GM15510 (cell line): ENCODE results near the gene FCHSD1.

Experiments
- POLR2A ChIP-seq: IDR thresholded peaks from 3 replicates; pipeline ENCODE4 v1.6.1; 2011; ENCODE audit warnings: borderline replicate concordance; ENCODE audit not compliant: insufficient read length; ENCODE audit errors: extremely low read depth

The FCHSD1 gene

DNA sequence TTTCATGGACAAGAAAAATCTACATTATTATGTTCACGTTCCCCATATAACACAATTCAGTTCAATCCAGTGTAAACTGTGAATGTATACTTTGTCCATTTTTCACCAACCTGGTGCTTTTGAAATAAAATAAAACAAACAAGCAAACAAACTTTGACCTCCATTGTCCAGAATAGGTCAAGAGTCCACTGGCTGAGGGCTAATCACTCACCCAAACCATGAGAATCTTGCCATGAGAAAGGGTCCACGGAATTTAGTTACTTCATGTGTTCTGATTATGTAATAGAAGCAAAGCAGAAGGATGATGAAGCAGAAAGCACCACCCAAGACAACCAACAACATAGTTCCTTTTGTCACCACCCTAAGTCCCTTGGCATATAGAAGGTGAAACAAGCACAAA lies 61.1 kb downstream of the FCHSD1 start:
- no peak for TF ChIP-seq POLR2A
